NCI-H748 treated with DMSO at 0.1 percent for 48 hours (cell line): ENCODE data around the gene EIF6.

Experiments
- DNase-seq: peaks from one replicate; lab custom pipeline; 2025; lab: John Stamatoyannopoulos, UW

EIF6 gene

DNA sequence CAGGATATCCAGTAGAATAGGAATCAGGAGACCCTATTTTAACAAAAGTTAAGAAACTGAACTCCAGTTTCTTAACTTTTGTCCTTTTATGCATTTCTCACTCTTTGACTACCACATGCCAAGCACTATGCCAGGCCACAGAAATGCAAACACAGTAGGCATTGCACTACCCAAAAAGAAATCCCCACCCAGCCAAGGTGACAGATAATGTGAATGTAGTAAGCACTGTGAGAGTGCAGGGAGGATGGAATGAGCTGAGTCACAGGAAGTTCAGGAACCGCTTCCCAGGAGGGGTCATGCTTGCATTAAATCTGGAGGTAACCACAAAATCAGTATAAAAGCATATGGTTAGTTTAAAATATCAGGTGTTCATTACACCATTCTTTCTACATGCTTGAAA, 27.7 kb upstream of the EIF6 start:
- no peak for DNase-seq

GRCh38 chr20:35311822-35312221, 27.2 kb upstream of the EIF6 start:
- DNase-seq = no peak

- no peak for DNase-seq
These were observed 26.8 kb upstream of the EIF6 start for GRCh38 chr20:35311409-35311808.

DNA sequence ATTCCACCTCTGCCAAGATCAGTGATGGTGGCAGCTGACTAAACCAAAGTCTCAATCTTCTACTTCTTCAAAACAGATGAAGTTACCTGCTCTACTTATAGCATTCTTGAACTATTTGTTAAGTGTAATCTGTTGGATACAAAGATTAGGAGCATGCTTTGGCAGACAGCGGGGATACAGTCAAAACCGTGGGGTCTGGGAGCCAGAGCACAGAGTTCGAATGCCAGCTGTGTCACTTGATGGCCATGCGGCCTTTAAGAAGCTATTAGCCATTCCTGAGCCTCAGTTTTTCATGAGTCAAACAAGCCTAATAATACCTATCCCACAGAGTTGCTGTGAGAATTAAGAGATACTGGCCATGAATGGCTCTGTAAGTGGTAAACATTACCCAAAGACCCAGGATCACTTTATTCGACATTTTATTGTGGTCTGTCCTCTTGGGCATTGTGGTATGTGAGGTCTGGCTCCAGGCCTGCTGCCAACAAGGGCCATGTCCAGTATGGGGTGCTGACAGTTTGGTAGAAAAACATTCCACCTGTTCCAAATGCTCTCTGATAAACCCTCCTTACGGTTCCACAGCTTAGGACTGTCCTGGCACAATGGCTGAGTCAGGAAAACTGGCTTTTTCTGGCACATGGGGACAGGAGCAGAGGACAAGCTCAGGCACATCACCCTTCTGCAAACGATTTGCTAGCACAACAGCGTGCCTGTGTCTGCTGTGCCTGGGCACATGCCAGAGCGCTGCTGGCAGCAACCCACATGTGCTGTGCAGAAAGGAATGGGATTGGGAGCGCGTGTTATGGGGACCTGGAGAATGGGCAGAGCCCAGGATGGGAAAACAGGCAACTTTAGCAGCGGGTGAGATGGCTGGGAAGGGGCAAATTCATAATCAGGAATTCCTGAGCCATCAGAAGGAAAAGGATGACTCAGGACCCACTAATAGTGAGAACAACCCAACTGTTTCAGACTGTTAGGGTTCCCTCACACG, 23.4 kb upstream of the EIF6 start:
- DNase-seq = no peak

DNA sequence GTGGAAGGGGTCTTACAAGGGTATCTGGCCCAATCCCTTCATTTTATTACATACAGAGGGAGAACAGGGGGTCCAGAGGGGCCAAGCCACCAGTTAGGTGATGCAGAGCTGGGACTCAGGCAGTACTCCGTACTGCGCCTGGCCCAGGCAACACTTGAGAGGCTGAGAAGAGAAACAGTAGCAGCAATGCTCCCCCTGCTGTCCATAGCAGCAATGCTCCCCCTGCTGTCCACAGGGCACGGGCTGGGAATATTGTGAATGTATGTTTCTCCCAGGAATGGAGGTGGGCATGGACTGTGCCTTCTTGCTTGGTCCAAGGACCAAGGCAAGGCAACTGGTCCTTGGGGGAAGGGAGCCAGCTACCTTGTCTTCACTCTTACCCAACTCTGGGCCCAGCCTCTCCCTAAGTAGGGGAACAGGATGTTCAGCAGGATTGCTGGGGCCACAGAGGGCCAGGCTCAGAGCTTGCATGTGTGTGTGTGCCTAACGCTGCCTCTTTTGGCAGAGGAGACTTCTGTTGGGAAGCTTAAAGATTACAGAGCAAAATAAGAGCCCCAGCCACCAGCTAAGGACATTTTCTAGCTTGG, 22.5 kb upstream of the EIF6 start:
- DNase-seq = peak; percentile 7

DNA sequence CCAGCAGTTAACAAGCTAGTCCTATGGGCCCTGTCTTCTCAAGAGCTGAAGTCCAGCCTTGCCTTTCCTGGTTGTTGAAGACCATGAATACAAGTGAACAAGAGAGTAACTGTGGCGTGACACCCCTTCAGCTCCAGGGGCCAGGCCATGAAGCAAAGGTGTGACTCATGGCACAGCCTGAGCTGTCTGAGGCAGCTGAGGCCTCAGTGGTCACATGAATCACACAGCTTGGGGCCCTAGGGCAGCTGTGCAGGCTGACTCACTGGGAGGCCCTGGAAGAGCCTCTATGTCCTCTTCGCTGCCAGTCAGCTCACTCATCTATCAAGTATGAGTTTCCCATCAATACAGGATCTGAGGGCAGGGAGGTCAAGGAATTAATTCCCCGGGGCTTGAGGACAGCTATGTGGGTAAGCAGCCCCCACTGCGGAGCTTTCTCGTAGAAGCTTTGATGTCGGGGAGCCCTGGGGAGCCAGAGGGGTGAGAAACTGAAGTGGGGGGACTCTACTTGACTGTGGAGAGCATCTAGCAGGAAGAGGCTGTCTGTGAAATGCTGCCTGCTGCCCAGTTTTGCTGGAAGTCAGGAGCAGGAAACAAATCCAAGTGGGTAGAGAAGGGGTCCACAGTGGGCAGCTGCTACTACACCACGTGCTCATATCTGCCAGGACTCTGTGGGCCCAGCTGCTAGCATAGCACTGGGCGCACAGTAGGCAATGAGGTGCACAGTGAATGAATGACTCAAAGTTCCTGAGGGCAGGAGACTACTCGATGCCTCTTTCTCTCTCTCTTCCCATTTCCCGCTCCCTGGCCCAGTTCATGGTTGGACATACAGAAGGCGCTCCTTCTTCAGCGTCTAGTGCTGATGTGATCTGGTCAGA, 21.3 kb upstream of the EIF6 start:
- no peak for DNase-seq

GRCh38 chr20:35304956-35305355, 20.4 kb upstream of the EIF6 start:
- DNase-seq = no peak

DNA sequence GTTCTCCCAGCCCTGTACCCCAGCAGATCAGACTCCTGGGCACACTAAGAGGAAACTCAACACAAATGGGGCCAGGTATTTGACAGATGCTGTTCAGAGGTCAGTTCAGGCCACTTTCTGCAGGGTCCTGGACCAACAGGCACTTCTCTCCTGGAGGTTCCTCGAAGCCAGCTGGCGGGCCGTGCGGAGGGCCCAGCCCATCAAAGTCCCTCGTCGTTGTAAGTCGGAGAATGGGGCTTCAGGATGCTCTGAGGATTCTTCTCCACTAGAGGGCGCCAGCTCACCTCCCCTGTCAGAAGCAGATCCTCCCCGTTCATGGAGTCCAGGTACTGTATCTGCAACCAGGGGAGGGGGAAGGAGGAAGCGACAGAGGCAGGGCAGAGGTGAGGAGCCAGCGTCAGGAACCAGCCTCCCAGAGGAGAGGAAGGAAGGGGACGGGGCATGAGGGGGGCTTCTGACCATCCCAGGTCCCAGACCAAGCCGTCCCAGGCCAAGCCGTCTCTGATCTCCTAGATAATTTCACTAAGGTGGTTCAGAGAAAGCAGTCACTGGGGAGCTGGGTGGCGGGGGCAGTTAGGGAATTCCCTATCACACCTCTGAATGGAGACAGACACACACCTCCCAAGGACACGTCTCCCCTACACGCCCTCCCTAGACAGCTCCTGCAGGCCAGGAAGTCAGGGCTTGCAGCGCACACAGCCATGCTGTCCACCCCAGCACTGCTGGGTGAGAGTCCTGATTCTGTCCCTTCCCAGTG, 19.3 kb upstream of the EIF6 start:
- DNase-seq = peak; percentile 71

DNA sequence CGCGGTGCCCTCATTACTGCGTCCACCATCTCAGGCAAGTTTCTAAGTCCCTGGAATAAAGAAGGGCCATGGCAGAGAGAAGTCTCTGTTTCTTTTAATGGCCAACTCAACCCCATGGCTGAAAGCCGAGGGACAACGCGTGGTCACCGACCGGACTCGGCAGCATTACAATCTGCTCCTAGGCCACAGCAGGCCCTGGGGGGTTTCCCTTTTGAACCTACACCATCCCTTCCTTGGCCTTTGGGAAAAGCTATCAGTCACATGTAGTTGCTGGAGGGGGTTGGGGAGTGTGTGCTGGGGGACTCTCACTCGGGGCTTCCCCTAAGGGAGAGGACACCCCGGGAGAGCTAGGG, 18.8 kb upstream of the EIF6 start:
- no peak for DNase-seq

GRCh38 chr20:35302421-35303335, 18.1 kb upstream of the EIF6 start:
- no peak for DNase-seq

DNA sequence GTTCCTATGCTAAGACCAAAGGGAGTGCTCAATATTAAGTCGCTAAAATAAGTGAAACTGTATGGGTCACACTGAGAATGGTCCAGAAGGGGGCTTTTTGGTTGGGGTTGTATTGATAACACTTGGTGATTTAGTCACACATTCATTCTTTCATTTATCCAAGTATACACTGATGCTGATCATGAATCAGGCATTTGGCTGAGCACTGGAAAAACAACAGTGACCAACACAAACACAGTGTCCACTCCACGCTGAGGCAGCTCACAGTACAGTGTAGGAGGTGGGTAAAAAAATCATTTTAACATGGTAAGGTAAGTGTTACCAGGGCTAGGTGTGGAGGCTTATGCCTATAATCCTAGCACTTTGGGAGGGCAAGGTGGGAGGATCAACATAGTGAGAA, 16.9 kb upstream of the EIF6 start:
- DNase-seq = no peak

GRCh38 chr20:35300469-35301262, 16.1 kb upstream of the EIF6 start:
- DNase-seq = no peak

- no peak for DNase-seq
These were observed 15.2 kb upstream of the EIF6 start for GRCh38 chr20:35299780-35300179.

GRCh38 chr20:35298264-35298663, 13.7 kb upstream of the EIF6 start:
- no peak for DNase-seq

GRCh38 chr20:35297740-35298139, 13.2 kb upstream of the EIF6 start:
- DNase-seq = no peak

- DNase-seq = no peak
These were observed 12.6 kb upstream of the EIF6 start for GRCh38 chr20:35297155-35297554.

DNA sequence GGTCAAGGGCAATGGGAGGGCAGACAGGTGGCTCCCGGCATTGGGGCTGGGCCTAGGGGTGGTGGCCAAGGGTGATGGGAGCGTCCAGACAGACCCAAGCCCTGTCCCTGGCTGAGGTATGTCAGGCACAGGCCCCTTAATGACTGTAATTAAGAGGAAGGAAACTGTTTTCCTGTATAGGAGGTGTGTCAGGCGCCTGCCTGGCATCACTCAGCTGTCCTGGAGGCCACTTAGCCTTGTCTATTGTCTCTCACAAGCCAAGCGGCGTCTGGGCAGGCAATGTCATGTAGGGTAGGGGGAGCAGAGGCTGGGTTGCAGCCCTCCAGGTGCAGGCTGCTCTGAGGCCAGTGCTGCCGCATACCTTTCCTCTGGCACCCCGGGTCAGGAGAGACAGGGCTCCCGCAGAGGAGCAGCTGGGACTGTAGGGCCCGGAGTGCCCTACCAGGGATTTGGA, 11.6 kb upstream of the EIF6 start:
- no peak for DNase-seq

DNA sequence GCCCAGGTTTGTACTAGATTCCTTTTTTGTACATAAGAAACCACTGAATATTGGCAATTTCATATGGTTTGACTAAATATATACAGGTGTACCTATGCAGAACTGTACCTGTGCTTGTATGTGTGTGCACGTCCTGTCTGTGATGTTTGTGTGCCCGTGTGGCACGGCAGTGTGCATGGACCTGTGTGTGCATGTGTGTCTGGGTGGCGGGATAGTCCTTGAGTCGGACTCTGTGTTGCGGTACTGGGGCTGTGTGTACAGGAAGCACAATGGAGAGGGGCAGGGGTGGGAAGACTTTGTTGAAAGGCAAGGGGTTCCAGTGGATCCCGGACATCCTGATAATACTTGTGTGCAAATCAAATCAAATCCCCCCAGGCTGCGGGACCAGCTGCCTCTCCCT, 11.1 kb upstream of the EIF6 start:
- no peak for DNase-seq

GRCh38 chr20:35295058-35295457, 10.5 kb upstream of the EIF6 start:
- DNase-seq = no peak

DNA sequence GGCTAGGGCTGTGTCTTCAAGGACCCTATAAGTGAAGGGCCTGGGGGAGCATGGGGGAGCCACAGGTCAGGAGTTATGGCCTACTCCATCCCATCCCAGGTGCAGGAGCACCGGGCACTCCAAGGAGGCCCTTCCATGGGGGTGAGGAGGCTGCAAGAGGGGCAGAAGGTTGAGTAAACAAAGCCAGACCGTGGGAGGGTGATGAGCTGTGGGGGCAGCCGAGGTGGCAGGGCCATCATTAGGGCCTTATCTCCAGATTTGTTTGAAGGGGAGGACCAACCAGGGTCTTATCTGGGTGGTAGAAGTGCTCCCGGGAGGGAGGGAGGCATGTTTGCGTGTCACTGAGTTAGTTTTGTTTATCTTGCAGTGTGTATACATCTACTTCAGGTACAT, 9.7 kb upstream of the EIF6 start:
- DNase-seq = no peak
